Tongue (tissue), 2 donors: Measurements from ENCODE around the gene CNOT11. TPM values are rescaled to one million over a fixed set of nuclear protein-coding genes. Genes with fewer than 3 reads are reported as not detected.

Experiments
- DNase-seq: peaks from one replicate; pipeline ENCODE4 v3.0.0-alpha.2; 2015
- total RNA-seq: library from RNA; depleted of rRNA; stranded (reverse); fragments of >200 nt; gene quantifications from one replicate; pipeline ENCODE4 v1.2.3, GENCODE V29; 2014

CNOT11 gene
- total RNA-seq, 1 donor from 2014 or later = 18.4 TPM

DNA sequence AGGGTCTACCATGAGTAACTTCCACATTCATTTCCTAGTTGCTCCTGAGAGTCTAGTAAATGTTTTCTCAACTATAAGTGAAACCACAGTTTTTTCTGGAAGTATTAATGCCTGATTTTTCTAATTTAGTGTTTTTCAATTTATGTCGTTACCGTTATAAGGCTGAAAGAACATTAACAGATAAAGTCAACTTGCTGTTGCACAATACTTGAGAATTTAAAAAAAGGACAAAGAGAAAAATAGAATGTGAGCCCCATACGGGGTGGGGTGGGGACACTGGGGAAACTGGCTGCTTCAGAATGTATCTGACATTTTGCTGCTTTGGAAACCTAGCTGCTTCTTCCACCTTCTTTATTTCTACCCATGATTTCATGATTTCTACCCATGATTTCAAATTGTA, 26.2 kb downstream of the CNOT11 start:
- DNase-seq = no peak

DNA sequence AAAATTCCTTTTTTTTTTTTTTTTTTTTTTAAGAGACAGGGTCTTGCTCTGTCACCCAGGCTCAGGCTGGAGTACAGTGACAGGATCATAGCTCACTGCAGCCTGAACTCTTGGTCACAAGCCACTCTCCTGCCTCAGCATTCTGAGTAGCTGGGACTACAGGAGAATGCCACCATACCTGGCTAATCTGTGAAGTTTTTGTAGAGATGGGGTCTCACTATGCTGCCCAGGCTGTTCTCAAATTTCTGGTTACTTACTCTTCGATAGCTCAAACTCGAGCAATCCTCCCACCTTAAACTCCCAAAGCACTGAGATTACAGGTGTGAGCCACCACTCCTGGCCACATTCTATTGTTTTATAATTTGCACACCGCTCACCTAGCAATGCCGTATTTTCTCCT, 28.8 kb downstream of the CNOT11 start:
- DNase-seq = no peak

DNA sequence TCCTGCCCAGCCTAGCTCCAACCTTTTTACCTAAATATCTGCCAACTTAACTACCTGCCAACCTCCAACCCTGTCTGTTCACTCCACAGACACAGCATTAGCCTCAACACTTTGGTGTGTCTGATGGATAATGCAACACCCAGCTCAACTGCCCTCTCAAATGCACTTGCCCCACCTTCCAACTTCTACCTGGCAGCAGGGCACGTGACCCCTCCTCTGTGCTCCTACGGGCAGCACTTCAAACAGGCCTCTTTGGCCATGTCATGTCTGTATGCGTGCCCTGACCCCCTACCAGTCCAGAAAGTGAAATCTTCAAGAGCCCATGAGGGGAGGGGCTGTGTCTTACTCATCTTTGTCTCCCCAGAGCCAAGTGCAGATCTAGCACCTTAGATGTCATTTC, 30.3 kb downstream of the CNOT11 start:
- no peak for DNase-seq

DNA sequence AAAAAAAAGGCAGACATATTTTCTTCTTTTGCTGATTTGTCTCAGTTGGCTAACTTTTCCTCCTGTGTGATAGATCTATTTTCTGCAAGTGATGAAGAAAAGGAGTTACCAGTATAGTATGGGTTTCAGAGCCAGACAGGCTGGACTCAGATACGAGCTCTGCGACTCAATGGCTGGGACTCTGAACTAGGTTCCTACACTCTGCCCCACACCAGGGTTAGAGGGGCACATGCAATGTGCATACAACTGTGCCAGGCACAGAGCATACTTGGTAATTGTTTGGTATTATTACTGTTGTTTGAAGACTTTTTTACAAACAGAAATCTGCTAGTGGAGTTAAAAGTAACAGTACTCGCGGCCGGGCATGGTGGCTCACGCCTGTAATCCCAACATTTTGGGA, 34.0 kb downstream of the CNOT11 start:
- no peak for DNase-seq

DNA sequence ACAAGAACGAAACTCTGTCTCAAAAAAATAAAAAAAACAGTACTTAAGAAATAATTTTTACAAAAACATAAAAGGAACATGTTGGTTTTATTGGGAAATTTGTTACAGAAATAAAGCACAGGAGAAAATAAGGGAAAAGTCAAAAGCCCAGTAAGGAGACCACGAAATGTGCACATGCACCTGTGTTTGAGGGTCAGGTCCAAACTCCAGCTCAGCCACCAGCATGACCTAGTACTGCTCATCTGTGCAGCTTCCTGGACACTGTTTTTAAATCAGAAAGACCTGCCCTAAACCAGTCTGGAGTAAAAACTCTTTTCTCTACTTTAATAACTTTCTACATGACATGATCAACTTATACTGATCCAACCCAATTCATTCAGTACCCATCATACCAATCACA, 34.6 kb downstream of the CNOT11 start:
- no peak for DNase-seq

DNA sequence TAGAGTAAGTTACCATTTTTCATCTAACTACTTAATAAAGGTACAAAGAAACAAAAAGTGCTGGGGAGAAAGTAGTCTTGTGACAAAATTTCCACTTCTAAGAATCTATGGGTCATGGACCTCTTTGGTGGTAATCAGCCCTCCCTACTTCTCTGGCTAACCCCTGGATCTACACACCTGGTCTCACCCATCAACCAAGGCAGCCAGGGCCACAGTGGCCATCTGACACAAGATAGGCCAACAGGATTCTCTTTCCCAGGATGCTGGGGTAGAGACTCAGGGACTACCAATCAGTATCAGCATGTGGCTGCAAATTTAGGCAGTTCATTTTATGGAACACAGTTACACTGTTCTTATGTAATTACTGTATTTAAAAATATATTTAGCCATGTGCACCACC, 38.0 kb downstream of the CNOT11 start:
- DNase-seq = no peak

DNA sequence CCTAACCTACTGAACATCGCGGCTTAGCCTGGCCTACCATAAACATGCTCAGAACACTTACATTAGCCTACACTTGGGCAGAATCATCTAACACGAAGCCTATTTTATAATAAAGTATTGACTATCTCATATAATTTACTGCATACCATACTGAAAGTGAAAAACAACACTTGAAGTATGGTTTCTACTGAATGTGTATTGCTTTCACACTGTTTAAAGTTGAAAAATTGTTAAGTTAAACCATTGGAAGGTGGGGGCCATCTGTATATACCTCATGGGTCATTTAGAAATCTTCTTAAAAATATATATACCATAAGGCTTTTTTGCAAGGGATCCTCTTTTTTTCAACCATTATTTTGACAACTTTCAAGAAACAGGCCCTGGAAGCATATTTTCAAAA, 39.3 kb downstream of the CNOT11 start:
- DNase-seq = no peak

DNA sequence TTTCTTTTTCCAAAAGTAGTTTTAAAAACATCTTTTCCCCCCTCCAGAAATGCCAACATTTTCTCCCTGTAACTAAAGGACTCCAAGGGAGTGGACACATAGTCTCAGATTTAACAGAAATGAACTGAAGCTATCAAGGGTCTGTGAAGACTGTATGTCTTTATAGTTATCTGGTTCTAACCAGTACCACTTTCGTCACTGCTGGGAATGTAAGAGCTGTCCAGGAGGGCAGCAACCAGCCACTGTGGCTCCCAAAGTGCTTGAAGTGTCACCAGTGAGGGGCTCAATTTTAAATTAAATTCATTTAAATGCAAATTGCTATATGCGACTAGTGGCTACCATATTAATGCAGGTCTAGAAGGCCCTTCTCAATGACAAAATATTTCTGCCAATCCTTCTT, 40.9 kb downstream of the CNOT11 start:
- DNase-seq = no peak

DNA sequence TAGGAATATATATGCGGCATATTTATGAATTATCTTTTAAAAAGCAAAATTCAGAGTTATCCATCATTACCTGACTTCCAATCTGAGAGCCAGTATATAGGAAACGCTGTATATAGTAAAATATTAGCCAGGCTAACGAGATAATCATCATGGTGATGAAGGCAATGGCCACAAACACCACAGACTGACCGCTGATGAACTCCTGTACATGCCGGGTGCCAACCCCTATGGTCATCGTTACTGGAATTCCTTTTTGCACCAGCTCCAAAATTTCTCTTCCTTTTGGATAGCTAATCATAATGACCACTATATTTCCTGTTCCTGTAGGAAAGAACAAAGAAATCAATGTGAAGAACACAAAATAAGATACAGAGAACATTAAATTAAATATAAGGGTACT, 42.2 kb downstream of the CNOT11 start:
- no peak for DNase-seq

DNA sequence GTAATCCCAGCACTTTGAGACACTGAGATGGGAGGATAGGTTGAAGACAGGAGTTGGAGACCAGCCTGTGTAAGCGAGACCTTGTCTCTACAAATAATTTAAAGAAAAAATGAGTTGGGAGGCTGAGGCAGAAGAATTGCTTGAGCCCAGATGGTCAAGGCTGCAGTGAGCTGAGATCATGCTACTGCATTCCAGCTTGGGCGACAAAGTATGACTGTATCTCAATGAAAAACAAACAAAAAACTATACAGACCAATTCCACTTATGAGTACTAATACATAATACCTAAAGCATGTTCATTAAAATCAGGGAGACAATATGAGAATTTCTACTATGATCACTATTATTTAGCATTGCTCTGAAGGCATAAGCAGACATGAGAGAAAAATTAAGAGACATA, 43.2 kb downstream of the CNOT11 start:
- DNase-seq = no peak

DNA sequence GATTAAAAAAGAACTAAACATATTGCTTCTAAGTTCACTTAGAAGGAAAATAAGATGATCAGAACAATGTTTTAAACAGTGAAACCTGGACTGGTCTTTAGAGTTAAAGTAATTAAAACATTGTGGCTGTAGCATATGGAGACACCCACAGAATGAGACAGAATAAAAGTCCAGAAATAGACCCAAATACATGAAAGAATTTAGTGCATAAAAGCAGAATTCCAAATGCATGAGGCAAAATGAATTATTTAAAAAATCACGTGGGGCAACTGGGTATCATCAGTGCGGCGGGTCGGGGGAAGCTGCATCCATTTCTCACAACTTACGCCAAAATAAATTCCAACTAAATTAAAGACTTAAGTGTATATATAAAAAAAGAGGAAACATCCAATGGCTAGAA, 43.7 kb downstream of the CNOT11 start:
- no peak for DNase-seq

DNA sequence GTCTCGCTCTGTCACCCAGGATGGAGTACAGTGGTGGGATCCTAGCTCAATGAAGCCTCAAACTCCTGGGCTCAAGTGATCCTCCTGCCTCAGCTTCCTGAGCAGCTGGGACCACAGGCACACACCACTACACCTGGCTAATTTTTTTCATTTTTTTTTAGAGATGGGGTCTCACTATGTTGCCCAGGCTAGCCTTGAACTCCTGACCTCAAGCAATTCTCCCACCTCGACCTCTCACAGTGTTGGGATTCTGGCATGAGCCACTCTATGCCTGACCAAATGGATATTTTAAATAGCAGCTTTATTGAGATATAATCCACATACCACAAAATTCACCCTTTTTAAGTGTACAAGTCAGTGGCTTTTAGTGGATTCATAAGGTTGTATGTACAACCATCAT, 44.7 kb downstream of the CNOT11 start:
- no peak for DNase-seq

DNA sequence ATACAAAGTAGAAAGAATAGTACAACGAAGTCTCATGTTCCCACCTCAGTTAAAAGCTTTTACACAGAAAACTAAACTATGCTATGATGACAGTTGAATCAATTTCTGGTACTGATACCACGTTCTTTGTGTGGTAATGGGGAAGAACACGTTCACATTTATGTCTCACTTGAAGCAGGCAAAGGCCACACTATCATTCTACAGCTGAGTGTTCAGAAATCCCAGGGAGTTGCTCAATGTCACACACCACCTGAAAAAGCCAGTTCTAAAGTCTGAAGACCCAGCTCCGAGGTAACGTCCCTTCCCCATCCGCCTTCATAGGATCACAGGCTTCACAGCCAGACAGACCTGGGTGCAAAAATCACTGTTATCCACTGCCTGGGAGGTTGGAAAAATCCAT, 46.9 kb downstream of the CNOT11 start:
- DNase-seq = no peak

DNA sequence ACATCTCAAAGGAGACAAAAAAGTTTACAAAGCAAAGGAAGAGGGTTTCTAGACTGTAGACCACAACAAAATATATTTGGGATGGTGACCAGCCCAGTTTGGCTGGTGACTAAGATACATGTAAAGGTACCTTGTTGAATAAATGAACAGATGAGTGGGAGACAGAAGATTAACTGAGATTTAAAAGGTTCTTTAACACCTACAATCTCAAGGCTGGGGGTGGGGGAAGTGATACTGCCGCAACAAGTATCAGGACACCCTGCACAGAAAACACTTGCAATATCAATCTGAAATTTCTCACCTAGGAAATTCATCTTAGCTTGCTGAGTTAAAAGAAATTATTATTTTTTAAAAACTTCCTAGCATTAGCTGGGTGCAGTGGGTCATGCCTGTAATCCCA, 47.5 kb downstream of the CNOT11 start:
- no peak for DNase-seq

DNA sequence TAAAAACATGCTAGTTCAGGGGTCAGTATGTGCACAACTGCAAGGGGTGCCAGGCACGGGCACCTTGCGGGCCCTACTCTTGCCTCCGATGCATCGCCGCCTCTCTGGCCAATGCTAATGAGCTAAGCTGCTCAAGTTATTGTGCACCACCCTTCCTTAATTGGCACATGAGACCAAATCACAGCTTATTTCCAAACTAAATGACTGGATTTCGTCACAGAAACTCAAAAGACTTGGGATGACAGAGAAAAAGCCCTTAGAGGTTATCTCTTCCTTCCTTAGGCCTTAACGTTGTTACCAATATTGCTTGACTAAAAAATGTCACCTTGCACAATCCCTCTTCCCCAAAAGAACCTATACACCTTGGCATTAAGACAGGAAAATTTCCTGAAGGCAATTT, 48.1 kb downstream of the CNOT11 start:
- no peak for DNase-seq

DNA sequence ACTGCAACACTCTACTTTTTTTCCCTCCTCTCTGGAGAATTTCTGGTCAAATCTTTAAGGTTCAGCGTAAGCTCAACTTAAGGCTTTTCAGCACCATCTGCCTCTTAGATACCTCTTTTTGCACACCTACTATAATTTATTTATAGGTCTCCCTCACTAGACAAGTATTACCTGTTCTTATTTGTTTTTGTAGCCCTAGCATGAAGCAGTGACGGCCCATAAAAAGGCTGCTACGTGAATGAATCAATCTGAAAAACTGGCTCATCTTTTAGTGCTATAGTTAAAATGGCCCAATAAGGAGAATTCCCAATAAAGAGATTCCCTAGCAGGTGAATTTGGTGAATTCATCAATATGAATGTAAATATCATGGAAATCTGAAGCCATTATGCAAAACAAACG, 49.3 kb downstream of the CNOT11 start:
- DNase-seq = no peak

DNA sequence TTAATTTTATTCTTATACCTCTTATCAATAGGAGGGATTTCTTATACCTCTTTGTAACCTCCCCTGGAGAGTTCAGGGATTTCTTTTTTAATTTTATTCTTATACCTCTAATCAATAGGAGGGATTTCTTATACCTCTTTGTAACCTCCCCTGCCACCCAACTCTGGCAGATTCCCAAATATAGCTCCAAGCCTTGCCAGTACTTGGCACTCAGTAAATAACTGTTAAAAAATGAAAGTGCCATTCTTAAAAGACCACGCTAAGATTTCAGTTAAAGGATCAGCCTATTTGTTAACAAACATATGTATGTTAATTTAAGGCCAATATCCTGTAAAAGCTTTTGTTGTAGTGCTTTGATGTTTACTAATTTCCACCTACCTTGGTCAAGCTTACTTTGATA, 51.0 kb downstream of the CNOT11 start:
- no peak for DNase-seq

DNA sequence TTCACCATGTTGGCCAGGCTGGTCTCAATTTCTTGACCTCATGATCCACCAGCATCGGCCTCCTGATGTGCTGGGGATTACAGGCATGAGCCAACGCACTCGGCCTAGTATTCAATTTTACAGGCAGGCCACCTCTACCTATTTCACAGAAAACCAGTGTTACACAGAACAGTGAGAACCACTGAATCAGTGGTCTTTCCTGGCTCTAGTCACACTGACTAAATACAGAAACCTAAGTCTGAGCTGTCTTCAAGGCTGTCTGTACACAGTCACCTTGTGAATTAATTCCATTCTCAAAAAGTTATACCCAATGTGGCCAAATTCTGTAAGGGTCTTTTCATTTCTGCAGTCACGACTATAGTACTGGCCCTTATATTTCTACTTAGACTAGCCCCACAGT, 52.3 kb downstream of the CNOT11 start:
- no peak for DNase-seq

DNA sequence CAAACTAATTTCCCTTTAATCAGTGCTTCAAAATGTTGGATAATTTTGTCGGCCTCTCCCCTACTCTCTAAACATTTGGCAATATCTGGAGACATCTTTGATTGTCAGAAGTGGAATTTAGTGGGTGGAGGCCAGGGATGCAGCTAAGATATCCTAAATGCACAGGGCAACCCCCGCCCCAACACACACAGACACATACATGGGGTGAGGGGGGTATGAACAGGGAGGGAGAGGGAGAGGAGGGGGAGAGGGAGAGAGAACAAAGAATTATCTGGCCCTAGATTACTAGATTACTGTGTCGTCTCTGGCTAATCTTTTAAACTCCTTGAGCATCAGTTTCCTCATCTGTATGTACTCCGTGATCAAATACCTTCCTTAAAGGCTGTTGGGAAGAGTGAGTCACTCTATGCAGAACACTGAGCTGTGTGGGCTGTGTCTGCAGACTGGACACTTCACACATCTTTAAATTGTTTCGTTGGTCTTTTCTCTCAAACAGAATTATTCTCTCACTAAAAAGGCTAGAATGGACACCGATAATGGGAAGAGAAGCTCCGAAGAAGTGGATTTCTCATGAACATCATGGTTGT, 52.9 kb downstream of the CNOT11 start:
- no peak for DNase-seq

DNA sequence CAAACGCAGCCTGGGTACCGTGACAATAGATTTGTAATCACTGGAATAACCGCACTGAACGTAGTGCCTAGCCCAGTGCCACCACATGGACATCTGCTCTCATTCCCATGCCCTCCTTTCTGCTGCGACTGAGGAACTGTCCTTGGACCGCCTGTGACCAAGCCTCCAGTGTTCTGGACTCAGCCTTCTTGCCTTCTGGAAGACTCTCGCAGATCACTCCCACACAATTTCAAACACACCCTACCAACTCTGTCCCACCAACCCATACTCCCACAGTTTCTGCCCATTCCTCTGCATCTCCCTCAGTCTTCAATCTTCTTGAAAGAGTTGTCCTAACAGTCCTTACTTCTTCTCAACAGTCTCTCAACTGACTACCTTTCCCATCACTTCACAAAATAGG, 53.7 kb downstream of the CNOT11 start:
- DNase-seq = no peak

DNA sequence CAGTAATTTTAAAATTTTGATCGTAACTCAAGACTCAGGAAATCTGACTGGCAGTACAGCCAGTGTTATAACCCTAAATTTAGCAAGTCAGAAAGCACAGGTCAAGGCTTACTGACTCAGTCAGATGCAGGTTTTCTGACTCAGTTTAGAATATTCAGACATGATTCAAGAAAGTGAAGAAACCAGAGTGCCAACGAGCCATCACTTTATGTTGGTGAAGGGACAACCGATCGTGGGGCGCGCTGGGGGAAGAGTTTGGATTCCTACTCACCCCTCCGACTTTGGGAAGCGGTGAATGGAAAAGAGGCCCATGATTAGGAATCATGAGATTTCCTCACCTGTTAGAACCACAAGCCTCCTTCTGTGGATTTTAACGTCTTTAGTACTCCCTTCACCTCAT, 54.8 kb downstream of the CNOT11 start:
- peak; percentile 6 for DNase-seq

DNA sequence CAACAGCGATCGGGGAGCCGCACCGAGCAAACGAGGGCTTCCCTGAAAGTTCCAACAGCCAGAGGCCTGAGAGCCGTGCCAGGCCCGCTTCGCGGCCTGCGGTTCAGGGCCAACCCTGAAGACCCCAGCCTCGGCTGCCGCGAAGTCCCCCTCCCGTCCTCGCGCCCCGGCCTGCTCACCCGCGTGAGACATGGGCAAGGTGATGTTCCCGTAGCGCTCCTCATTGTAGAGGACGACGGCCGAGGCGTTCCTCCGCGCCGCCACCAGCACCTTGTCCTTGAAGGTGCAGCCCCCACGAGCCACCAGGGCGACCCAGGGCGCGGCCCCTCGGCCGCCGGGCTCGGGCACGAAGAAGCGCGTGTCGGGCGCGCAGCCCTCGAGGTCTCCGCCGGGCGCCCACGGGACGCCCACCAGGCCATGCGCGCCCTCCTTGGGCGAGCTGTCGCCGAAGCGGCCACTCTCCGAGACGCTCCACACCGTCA, 55.3 kb downstream of the CNOT11 start:
- DNase-seq = peak; percentile 29

DNA sequence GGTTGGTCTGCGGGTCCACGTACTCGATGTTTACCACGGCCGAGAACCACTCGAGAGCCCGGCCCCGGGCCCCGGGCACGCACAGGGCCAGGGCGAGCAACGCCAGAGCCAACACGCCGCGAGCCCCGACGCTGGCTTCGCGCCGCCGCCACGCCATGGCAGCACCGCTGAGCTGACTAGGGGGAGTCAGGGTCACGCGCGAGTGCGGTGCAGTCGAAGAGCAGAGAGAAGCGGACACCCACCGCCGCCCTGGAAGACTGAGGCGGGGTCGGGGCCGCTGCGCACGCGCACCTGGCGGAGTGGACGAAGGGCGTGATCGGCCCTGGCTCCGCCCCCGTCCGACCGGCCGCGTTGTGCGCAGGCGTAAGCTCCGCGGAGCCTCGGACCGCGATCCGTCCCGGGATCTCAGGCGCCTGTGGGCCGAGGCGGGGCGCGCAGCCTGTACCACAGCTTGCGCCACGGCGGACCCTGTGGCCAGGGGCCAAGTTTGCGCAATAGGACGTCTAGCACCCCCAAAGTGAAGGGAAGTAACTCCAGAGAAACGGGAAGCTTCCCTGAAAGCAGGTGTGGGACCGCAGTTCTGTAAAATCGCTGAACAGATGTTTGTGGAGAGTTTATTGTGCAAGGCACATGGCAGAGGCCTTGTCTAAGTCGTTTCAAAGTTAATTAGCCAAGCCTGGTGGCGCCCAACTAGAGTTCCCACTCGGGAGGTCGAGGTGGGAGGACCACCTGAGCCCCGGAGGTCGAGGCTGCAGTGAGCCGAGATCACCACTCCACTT, 55.9 kb downstream of the CNOT11 start, which contains the start of gene RNF149:
RNF149 (minus strand) TSS at position 270 of the 779 bp plus-strand sequence; CDS start at position 157, 113 bp downstream.
- peak; percentile 97 for DNase-seq
